ENCODE results near the gene NFIB. TPM values are rescaled to one million over a fixed set of nuclear protein-coding genes. Genes with fewer than 3 reads are reported as not detected.
A peak's percentile ranks its signal among the peaks of the same experiment; 100 is the strongest.

NFIB gene
- total RNA-seq, 1 experiment from 2014 or later, result 75.8 TPM

DNA sequence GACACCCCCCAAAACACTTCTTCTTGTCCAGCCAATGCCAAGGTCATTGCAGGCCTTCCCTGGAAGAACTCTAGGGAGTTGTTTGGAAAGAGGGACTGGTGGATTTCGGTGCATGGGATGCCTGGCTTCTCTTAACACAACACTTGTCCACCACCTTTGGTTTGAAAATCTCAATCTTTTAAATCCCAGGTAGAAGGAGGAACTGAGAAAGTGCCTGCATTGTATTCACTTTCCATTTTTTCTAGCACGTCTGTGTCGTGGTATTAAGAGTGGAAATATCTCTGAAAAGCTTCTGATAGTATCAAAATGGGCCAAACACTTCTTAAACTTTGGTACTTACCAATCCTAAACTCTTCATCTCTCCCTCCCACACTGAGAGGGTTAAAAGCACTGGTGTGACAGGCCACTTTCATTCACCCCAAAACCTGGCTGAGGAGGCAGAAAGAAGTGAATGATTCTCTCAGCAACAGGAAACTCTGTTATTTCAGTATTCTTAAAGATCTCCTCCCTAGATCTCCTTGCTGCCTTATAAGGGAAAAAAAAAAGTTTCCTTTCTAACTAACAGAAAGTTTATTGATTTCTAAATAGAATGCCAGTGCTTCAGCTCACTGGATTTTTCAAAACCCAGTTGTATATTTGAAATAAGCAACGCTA, 3.9 kb upstream of the NFIB start:
- Mint-ChIP-seq H3K36me3 (ENCODE audit: insufficient read depth, unreplicated experiment) (peaks cover 80% of the 10 kb centered on the region), H3K27me3 (ENCODE audit: unreplicated experiment) (no peaks in the 10 kb centered on the region), H3K9me3 (ENCODE audit: low read depth, unreplicated experiment) (no peaks in the 10 kb centered on the region), H3K27ac (ENCODE audit: unreplicated experiment) (peak overlapping the region; percentile 98), H3K4me3 (ENCODE audit: low read depth, unreplicated experiment) (peak overlapping the region; percentile 84), H3K4me1 (ENCODE audit: low read depth, unreplicated experiment) (peaks cover 24% of the 10 kb centered on the region)
- BruUV-seq (replicated peaks), result no TSS peak
- intact Hi-C loops (cut with micrococcal nuclease; ENCODE audit: unreplicated experiment), result no loop called here
- TF ChIP-seq, protein P1, sequence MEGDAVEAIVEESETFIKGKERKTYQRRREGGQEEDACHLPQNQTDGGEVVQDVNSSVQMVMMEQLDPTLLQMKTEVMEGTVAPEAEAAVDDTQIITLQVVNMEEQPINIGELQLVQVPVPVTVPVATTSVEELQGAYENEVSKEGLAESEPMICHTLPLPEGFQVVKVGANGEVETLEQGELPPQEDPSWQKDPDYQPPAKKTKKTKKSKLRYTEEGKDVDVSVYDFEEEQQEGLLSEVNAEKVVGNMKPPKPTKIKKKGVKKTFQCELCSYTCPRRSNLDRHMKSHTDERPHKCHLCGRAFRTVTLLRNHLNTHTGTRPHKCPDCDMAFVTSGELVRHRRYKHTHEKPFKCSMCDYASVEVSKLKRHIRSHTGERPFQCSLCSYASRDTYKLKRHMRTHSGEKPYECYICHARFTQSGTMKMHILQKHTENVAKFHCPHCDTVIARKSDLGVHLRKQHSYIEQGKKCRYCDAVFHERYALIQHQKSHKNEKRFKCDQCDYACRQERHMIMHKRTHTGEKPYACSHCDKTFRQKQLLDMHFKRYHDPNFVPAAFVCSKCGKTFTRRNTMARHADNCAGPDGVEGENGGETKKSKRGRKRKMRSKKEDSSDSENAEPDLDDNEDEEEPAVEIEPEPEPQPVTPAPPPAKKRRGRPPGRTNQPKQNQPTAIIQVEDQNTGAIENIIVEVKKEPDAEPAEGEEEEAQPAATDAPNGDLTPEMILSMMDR (IDR thresholded peaks at IDR 0.05; ENCODE audit: unreplicated experiment), result no peak
- CTCF ChIA-PET, result interaction anchor here (0.6 to 0.7 kb wide), 3 partner anchors 75 to 235 kb away, joined by 4 to 6 read pairs (median 5); no protein-coding TSS in a partner anchor
- no peak for DNase-seq

DNA sequence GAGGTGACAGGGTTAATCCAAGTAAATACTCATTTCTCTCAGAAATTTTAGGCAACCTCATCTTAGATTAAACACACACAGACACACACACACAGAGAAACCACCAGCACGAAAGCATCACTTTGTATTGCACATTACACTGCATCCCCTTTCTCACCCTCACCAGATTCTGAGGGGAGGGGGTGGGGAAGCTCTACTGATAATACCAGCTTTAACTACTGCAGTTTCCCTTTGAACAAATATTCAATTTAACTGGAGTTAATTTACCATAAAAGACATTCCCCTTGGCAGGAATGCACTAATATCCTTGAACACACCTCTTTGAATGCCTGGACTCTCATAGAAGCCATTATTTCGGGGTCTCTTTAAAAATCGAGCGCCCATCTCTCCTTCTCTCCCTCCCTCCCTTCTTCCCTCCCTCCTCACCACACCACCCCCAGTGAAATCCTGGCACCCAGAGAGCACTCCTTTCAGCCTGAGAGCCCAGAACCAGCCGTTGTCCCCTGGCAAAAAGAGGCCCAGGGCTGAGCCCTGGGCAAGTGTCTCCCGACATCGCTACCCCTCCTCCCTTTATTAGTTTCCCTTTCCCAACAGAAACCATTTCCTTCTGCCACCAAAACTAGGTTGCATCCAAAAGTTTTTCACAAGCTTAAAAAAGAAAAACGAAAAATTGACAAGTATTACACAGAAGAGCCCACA, 2.8 kb upstream of the NFIB start:
- Mint-ChIP-seq H3K4me1 (ENCODE audit: low read depth, unreplicated experiment) (peaks cover 23% of the 10 kb centered on the region), H3K27ac (ENCODE audit: unreplicated experiment) (peak overlapping the region; percentile 98), H3K27me3 (ENCODE audit: unreplicated experiment) (no peaks in the 10 kb centered on the region), H3K36me3 (ENCODE audit: insufficient read depth, unreplicated experiment) (peaks cover 79% of the 10 kb centered on the region), H3K9me3 (ENCODE audit: low read depth, unreplicated experiment) (no peaks in the 10 kb centered on the region), H3K4me3 (ENCODE audit: low read depth, unreplicated experiment) (peak overlapping the region; percentile 84)
- intact Hi-C loops (cut with micrococcal nuclease; ENCODE audit: unreplicated experiment), result no loop called here
- TF ChIP-seq, protein P1 (IDR thresholded peaks at IDR 0.05; ENCODE audit: unreplicated experiment), result no peak
- DNase-seq, result no peak
- CTCF ChIA-PET, result no interaction called here
- no TSS peak for BruUV-seq (replicated peaks)

DNA sequence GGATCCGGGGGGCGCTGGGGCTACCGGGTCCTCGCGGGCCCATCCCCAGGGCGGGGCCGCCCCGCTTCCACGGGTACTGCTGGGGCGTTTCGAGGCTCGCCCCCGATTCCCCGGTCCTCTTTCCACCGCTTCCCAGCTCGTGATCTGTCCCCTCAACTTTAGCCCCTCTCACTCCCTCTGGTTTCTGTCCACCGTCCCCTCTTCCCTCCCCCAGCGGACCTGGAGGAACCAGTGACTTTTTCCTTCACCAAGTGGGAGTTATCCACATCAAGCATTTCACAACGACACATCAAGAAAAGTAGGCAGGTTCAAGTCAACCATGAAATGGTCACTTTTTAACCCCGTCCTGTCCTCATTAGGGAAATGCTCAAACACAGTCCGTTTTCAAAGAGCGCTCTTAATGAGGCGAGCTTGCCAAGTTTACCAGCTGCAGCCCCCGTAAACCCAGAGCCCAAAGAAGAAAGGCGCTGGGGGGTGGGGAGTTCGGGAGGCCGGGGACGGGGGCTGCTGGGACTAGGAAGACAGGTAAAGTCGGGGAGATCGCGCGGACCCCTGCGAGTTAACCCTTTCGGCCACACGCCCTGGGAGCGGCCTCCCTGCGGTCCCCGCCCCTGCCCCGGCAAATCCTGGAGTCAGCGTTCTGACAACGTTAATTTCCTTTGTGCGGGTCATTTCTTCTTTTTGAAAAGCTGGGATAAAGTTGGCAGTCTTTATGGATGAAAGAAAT, 2.1 kb upstream of the NFIB start:
- TF ChIP-seq, protein P1 (IDR thresholded peaks at IDR 0.05; ENCODE audit: unreplicated experiment), result no peak
- CTCF ChIA-PET, result no interaction called here
- H3K36me3 Mint-ChIP-seq (ENCODE audit: insufficient read depth, unreplicated experiment), result peaks cover 78% of the 10 kb centered on the region
- peak; percentile 24 for DNase-seq
- no peaks in the 10 kb centered on the region for H3K27me3 Mint-ChIP-seq (ENCODE audit: unreplicated experiment)
- no TSS peak for BruUV-seq (replicated peaks)
- H3K27ac Mint-ChIP-seq (ENCODE audit: unreplicated experiment), result peak overlapping the region; percentile 98
- intact Hi-C loops (cut with micrococcal nuclease; ENCODE audit: unreplicated experiment), result no loop called here
- peak overlapping the region; percentile 84 for H3K4me3 Mint-ChIP-seq (ENCODE audit: low read depth, unreplicated experiment)
- peaks cover 19% of the 10 kb centered on the region for H3K4me1 Mint-ChIP-seq (ENCODE audit: low read depth, unreplicated experiment)
- H3K9me3 Mint-ChIP-seq (ENCODE audit: low read depth, unreplicated experiment), result no peaks in the 10 kb centered on the region

DNA sequence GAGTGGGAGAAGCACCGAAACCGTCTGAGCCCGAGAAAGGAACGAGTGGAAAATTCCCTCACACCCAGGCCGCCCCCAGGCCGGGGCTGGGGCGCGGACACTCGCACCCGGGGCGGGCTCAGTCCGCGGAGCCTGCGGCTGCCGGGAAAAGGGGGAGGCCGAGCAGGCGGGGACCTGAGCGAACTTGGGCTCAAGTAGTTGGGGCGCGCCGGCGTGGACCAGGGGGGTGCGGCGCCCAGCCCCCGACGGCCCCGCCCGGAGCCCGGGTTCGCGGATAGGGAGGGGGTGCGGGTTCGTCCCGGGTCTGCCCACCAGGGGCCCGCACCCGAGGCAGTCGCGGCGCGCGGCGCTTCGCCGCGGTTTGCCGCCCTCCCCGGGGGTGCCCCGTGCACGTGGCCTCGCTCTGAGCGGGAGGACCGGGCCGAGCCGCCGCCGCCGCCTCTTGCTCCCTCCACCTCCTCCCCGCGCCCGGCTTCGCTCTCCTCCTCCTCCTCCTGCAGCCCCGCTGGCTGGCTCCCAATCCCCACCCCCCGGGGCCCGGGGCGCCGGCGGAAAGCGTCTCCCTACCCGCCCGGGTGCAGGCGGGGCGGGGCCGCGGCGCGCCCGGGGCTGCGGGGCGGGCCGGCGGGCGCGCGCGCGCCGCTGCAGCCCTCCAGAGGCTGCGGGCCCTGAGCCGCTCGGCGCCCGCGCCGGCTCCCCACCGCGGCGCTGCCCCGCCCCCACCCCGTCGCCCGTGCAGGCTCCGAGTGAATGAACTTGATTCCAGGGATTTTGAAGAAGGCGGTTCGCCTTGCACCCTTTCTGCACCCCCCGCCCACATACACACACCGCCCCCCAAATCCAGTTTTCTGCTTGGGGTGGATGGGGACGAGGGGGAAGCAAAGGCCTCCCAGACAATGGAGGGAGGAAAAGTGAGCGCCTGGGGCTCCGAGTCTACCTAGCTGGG, 1.3 kb upstream of the NFIB start:
- Mint-ChIP-seq H3K36me3 (ENCODE audit: insufficient read depth, unreplicated experiment) (peaks cover 70% of the 10 kb centered on the region), H3K4me1 (ENCODE audit: low read depth, unreplicated experiment) (peaks cover 10% of the 10 kb centered on the region), H3K9me3 (ENCODE audit: low read depth, unreplicated experiment) (no peaks in the 10 kb centered on the region), H3K27ac (ENCODE audit: unreplicated experiment) (peak overlapping the region; percentile 98), H3K27me3 (ENCODE audit: unreplicated experiment) (no peaks in the 10 kb centered on the region), H3K4me3 (ENCODE audit: low read depth, unreplicated experiment) (peak overlapping the region; percentile 84)
- intact Hi-C loops (cut with micrococcal nuclease; ENCODE audit: unreplicated experiment), result no loop called here
- TF ChIP-seq, protein P1 (IDR thresholded peaks at IDR 0.05; ENCODE audit: unreplicated experiment), result no peak
- CTCF ChIA-PET, result interaction anchor here (0.6 to 0.7 kb wide), 3 partner anchors 16 to 1501 kb away, joined by 3 to 6 read pairs (median 4); no protein-coding TSS in a partner anchor
- peak; percentile 92 for DNase-seq
- BruUV-seq (replicated peaks), result no TSS peak

All from Calu3 (cell line).